ENCODE measurements around the gene HSPBP1. TPM values are rescaled to one million over a fixed set of nuclear protein-coding genes. Genes with fewer than 3 reads are reported as not detected.

HSPBP1 gene
- total and polyA plus RNA-seq, 9 of the 15 experiments (the other 6 are each of a cell fraction or from before 2014, with no cell fraction given), result 0.83 to 81.3 (median 21.8) TPM

DNA sequence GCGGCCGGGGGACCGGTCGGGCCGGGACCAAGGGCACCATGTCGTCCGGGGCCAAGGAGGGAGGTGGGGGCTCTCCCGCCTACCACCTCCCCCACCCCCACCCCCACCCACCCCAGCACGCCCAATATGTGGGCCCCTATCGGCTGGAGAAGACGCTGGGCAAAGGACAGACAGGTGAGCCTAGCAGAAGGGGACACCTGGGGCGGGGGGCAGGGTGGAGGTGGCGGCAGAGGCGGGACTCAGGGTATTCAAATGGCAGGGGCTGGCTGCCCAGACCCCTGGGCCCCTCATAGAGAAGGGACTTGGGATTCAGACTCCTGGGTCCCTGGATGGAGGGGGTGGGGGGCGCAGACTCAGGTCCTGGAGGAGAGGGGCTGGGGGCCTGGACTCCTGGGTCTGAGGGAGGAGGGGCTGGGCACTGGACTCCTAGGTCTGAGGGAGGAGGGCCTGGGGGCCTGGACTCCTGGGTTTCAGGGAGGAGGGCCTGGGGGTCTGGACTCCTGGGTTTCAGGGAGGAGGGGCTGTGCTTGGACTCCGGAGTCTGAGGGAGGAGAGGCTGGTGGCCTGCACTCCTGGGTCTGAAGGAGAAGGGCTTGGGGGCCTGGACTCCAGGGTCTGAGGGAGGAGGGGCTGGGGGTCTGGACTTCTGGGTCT lies 4.6 kb upstream of the HSPBP1 start:
- Histone ChIP-seq H3K9me3 (replicated peaks; ENCODE audit: control insufficient read depth, insufficient read depth, low read depth, low read length) (no peaks in the 10 kb centered on the region), H3K27ac (ENCODE audit: extremely low read depth, low read depth, low read length) (peak overlapping the region; percentile 52; the same call in 1 of the 3 replicates), H3K27me3 (ENCODE audit: control insufficient read depth in 2 of 2, insufficient read depth in 2 of 2, low read length in 2 of 2) (no peaks in the 10 kb centered on the region), H3K9ac (ENCODE audit: insufficient read depth in 1 of 2, low read depth in 2 of 2, low read length in 2 of 2) (peak overlapping the region in 1 of 2 experiments; percentile 81; a peak in 2 of 4 replicates), H3K4me3 (peak overlapping the region; percentile 42), H3K36me3 (ENCODE audit: control insufficient read depth, insufficient read depth, low read length) (no peaks in the 10 kb centered on the region), H3K9me1 (ENCODE audit: control insufficient read depth, insufficient read depth, low read length) (no peaks in the 10 kb centered on the region), H3K4me1 (replicated peaks in 1 of 2; ENCODE audit: control insufficient read depth in 2 of 2, insufficient read depth in 2 of 2, low read length in 2 of 2) (peaks cover 14 to 44% of the 10 kb centered on the region in 2 experiments), H2AFZ (ENCODE audit: low read depth, low read length) (no peak overlapping the region), H3K79me2 (ENCODE audit: control insufficient read depth, insufficient read depth, low read length) (peaks cover 3% of the 10 kb centered on the region; the same call in 1 of the 3 replicates), H3K4me2 (ENCODE audit: insufficient read depth, low read length) (no peak overlapping the region), H4K20me1 (replicated peaks; ENCODE audit: control insufficient read depth, insufficient read depth, low read length) (no peaks in the 10 kb centered on the region)
- CTCF ChIA-PET (ENCODE audit: low intra/inter-chr PET ratio), result no interaction called here
- FAIRE-seq (no peak), DNase-seq (ENCODE audit: extremely low read depth in 1 of 4, low spot score in 3 of 4) (no peak), ATAC-seq (no peak)
- POLR2A ChIA-PET, result no interaction called here
- in situ Hi-C loops (cut with MboI) (loop anchor here (10.0 kb wide), 1 partner anchor 340 kb away; the partner anchor contains the start of gene ZNF784), intact Hi-C loops (cut with micrococcal nuclease) (no loop called here)
- TF ChIP-seq, protein P1, sequence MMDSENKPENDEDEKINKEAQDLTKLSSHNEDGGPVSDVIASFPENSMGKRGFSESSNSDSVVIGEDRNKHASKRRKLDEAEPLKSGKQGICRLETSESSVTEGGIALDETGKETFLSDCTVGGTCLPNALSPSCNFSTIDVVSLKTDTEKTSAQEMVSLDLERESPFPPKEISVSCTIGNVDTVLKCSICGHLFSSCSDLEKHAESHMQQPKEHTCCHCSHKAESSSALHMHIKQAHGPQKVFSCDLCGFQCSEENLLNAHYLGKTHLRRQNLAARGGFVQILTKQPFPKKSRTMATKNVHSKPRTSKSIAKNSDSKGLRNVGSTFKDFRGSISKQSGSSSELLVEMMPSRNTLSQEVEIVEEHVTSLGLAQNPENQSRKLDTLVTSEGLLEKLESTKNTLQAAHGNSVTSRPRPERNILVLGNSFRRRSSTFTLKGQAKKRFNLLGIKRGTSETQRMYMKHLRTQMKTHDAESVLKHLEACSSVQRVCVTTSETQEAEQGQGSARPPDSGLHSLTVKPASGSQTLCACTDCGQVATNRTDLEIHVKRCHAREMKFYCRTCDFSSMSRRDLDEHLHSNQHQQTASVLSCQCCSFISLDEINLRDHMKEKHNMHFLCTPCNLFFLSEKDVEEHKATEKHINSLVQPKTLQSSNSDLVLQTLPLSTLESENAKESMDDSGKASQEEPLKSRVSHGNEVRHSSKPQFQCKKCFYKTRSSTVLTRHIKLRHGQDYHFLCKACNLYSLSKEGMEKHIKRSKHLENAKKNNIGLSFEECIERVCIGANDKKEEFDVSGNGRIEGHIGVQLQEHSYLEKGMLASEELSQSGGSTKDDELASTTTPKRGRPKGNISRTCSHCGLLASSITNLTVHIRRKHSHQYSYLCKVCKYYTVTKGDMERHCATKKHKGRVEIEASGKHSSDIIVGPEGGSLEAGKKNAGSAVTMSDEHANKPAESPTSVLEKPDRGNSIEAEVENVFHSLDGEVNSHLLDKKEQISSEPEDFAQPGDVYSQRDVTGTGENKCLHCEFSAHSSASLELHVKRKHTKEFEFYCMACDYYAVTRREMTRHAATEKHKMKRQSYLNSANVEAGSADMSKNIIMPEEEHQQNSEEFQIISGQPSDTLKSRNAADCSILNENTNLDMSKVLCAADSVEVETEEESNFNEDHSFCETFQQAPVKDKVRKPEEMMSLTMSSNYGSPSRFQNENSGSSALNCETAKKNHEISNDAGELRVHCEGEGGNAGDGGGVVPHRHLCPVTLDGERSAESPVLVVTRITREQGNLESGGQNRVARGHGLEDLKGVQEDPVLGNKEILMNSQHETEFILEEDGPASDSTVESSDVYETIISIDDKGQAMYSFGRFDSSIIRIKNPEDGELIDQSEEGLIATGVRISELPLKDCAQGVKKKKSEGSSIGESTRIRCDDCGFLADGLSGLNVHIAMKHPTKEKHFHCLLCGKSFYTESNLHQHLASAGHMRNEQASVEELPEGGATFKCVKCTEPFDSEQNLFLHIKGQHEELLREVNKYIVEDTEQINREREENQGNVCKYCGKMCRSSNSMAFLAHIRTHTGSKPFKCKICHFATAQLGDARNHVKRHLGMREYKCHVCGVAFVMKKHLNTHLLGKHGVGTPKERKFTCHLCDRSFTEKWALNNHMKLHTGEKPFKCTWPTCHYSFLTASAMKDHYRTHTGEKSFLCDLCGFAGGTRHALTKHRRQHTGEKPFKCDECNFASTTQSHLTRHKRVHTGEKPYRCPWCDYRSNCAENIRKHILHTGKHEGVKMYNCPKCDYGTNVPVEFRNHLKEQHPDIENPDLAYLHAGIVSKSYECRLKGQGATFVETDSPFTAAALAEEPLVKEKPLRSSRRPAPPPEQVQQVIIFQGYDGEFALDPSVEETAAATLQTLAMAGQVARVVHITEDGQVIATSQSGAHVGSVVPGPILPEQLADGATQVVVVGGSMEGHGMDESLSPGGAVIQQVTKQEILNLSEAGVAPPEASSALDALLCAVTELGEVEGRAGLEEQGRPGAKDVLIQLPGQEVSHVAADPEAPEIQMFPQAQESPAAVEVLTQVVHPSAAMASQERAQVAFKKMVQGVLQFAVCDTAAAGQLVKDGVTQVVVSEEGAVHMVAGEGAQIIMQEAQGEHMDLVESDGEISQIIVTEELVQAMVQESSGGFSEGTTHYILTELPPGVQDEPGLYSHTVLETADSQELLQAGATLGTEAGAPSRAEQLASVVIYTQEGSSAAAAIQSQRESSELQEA (IDR thresholded peaks at IDR 0.05; ENCODE audit: low read depth), result no peak
- TF ChIP-seq ZKSCAN3 (CRISPR knock-in tag; IDR thresholded peaks at IDR 0.05), result no peak
- TF ChIP-seq MCM7 (IDR thresholded peaks at IDR 0.05), result no peak
- TF ChIP-seq MXI1 (IDR thresholded peaks at IDR 0.05; ENCODE audit: low read depth, low read length), result no peak
- TF ChIP-seq ARID1B (IDR thresholded peaks at IDR 0.05), result no peak
- TF ChIP-seq TOE1 (IDR thresholded peaks at IDR 0.05; ENCODE audit: borderline replicate concordance), result no peak
- no peak for TF ChIP-seq TOE1 (CRISPR knock-in tag; IDR thresholded peaks at IDR 0.05; ENCODE audit: borderline replicate concordance, low read depth)
- no peak for TF ChIP-seq ATF7 (IDR thresholded peaks at IDR 0.05)
- TF ChIP-seq, protein P2, sequence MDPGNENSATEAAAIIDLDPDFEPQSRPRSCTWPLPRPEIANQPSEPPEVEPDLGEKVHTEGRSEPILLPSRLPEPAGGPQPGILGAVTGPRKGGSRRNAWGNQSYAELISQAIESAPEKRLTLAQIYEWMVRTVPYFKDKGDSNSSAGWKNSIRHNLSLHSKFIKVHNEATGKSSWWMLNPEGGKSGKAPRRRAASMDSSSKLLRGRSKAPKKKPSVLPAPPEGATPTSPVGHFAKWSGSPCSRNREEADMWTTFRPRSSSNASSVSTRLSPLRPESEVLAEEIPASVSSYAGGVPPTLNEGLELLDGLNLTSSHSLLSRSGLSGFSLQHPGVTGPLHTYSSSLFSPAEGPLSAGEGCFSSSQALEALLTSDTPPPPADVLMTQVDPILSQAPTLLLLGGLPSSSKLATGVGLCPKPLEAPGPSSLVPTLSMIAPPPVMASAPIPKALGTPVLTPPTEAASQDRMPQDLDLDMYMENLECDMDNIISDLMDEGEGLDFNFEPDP (CRISPR knock-in tag; IDR thresholded peaks at IDR 0.05), result no peak
- TF ChIP-seq TCF7 (IDR thresholded peaks at IDR 0.05; ENCODE audit: borderline replicate concordance), result no peak
- no peak for TF ChIP-seq ZNF436 (CRISPR knock-in tag; IDR thresholded peaks at IDR 0.05)
- no TSS peak for BruUV-seq (replicated peaks)
- no CpG with 5 or more reads among the region's 16 CpGs for WGBS (ENCODE audit: insufficient coverage, low coverage, missing lambda C conversion rate)
